Common myeloid progenitor, CD34-positive (primary cell): ENCODE measurements around the gene HMGCS2.

Source experiments
- CTCF ChIA-PET: fragments of 350-600 bp; sonication (Branson Sonifier 250); formaldehyde crosslinking; loops from one replicate; lab custom pipeline; 2021; ENCODE audit warnings: antibody characterized with exemption; lab: Charles Lee
- POLR2A ChIA-PET: fragments of 350-600 bp; sonication (Branson Sonifier 250); formaldehyde crosslinking; loops from one replicate; lab custom pipeline; 2021; ENCODE audit warnings: antibody characterized with exemption; lab: Charles Lee
- DNase-seq, 3 donors: peaks; one replicate each; pipeline versions ENCODE4 v3.0.0 to v3.0.0-alpha.2; 2013
- H3K27ac ChIP-seq, 2 experiments: 1 replicate in 1 of 2; 2 replicates in 1 of 2; pipeline ENCODE4 v1.7.0; 2013; ENCODE audit warnings: inconsistent platforms in 2 of 2, low read length in 2 of 2, mild to moderate bottlenecking in 2 of 2, low read depth in 1 of 2, moderate library complexity in 1 of 2; ENCODE audit not compliant: severe bottlenecking in 2 of 2, insufficient read depth in 1 of 2, poor library complexity in 1 of 2
- H3K27me3 ChIP-seq, 5 experiments: replicated peaks in 2 of 5; 1 replicate in 3 of 5; 2 replicates in 2 of 5; pipeline versions ENCODE4 v1.6.1 to v1.7.0; 2013; ENCODE audit warnings: low read length in 4 of 5, mild to moderate bottlenecking in 2 of 5, moderate library complexity in 2 of 5, inconsistent platforms in 1 of 5; ENCODE audit not compliant: insufficient read depth in 5 of 5, control insufficient read depth in 4 of 5
- H3K36me3 ChIP-seq, 4 experiments: 1 replicate in 2 of 4; 2 replicates in 2 of 4; pipeline versions ENCODE4 v1.6.1 to v1.7.0; 2013; ENCODE audit warnings: low read length in 3 of 4, control low read depth in 1 of 4, mild to moderate bottlenecking in 1 of 4; ENCODE audit not compliant: control insufficient read depth in 4 of 4, insufficient read depth in 4 of 4
- H3K4me1 ChIP-seq, 4 experiments: 1 replicate in 3 of 4; 2 replicates in 1 of 4; pipeline versions ENCODE4 v1.6.1 to v1.7.1; 2013; ENCODE audit warnings: low read length in 3 of 4, mild to moderate bottlenecking in 3 of 4, control low read depth in 1 of 4, inconsistent platforms in 1 of 4, moderate library complexity in 1 of 4; ENCODE audit not compliant: control insufficient read depth in 4 of 4, insufficient read depth in 4 of 4; ENCODE audit errors: control extremely low read depth in 1 of 4
- H3K4me3 ChIP-seq, 7 experiments: 1 replicate in 4 of 7; 2 replicates in 3 of 7; pipeline versions ENCODE4 v1.5.1 to v1.7.0; 2013; ENCODE audit warnings: mild to moderate bottlenecking in 7 of 7, low read length in 6 of 7, moderate library complexity in 6 of 7, inconsistent platforms in 2 of 7, low read depth in 2 of 7, control low read depth in 1 of 7; ENCODE audit not compliant: insufficient read depth in 4 of 7, control insufficient read depth in 1 of 7; ENCODE audit errors: extremely low read depth in 1 of 7
- H3K9me3 ChIP-seq, 5 experiments: 1 replicate in 4 of 5; 2 replicates in 1 of 5; pipeline versions ENCODE4 v1.6.1 to v1.7.1; 2013; ENCODE audit warnings: low read length in 4 of 5, mild to moderate bottlenecking in 2 of 5, inconsistent platforms in 1 of 5, low read depth in 1 of 5, moderate library complexity in 1 of 5; ENCODE audit not compliant: control insufficient read depth in 4 of 5, insufficient read depth in 2 of 5; ENCODE audit errors: control extremely low read depth in 1 of 5
- WGBS: methylation state at CpG from one replicate; pipeline ENCODE4 v1.1.5; 2013; ENCODE audit not compliant: insufficient coverage; 5-methylcytosine and 5-hydroxymethylcytosine counted together

The HMGCS2 gene

DNA sequence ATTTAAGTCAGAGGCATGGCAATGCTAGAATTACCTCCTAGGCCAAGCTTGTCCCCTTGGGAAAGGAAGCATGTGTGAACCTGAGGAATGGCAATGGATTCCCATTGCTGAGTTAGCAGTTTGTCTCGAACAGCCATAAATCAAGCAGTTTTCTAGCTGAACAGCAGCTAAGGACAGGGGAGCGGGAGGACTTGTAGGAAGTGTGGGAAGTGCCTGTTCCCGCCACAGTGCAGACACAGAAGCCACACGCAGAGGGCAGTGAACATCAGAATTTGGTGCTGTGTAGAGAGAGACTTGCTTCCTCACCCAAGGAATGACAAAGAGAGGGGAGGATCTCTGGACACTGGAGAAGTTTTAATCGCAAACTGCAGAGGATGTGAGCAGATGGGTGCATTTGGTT lies 53.2 kb downstream of the HMGCS2 start:
- peaks cover 0 to 17% (median under 1%) of the 10 kb centered on the region in 4 experiments for H3K36me3 ChIP-seq
- H3K27ac ChIP-seq, result no peak overlapping the region
- DNase-seq, result peak in 2 of 3 donors; percentile 36 to 48
- H3K4me3 ChIP-seq, result peak overlapping the region in 2 of 7 experiments; percentile 2 to 26
- H3K4me1 ChIP-seq, result peaks cover 0 to 41% (median 32%) of the 10 kb centered on the region in 4 experiments
- WGBS, result 10% methylated on average over 4 of the region's 5 CpGs
- ChIA-PET POLR2A (no interaction called here), CTCF (interaction anchor here (0.9 to 1.6 kb wide), 4 partner anchors 10 to 101 kb away, joined by 3 to 7 read pairs (median 4); no protein-coding TSS in a partner anchor)
- no peaks in the 10 kb centered on the region for H3K9me3 ChIP-seq
- H3K27me3 ChIP-seq, result no peaks in the 10 kb centered on the region

DNA sequence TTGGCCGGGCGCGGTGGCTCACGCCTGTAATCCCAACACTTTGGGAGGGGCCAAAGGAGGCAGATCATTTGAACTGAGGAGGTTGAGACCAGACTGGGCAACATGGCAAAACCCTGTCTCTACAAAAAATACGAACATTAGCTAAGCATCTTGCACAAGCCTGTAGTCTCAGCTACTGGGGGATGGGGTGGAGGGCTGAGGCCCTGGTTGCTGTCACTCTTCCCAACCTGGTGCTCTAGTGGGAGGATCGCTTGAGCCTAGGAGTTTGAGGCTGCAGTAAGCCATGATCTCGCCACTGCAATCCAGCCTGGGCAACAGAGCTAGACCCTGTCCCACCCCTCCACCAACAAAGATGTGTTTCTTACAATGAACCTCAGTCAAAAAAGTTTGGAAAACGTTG lies 54.1 kb downstream of the HMGCS2 start:
- POLR2A ChIA-PET, result no interaction called here
- CTCF ChIA-PET, result interaction anchor here (1.6 kb wide), 2 partner anchors 11 to 29 kb away, joined by 4 to 7 read pairs; no protein-coding TSS in a partner anchor
- H3K27ac ChIP-seq, result no peak overlapping the region
- H3K4me1 ChIP-seq, result peaks cover 0 to 41% (median 32%) of the 10 kb centered on the region in 4 experiments
- no peaks in the 10 kb centered on the region for H3K27me3 ChIP-seq
- no peak for DNase-seq
- 99% methylated on average over 7 of the region's 8 CpGs for WGBS
- H3K4me3 ChIP-seq, result no peak overlapping the region
- peaks cover 0 to 8% (median under 1%) of the 10 kb centered on the region in 4 experiments for H3K36me3 ChIP-seq
- H3K9me3 ChIP-seq, result no peaks in the 10 kb centered on the region

DNA sequence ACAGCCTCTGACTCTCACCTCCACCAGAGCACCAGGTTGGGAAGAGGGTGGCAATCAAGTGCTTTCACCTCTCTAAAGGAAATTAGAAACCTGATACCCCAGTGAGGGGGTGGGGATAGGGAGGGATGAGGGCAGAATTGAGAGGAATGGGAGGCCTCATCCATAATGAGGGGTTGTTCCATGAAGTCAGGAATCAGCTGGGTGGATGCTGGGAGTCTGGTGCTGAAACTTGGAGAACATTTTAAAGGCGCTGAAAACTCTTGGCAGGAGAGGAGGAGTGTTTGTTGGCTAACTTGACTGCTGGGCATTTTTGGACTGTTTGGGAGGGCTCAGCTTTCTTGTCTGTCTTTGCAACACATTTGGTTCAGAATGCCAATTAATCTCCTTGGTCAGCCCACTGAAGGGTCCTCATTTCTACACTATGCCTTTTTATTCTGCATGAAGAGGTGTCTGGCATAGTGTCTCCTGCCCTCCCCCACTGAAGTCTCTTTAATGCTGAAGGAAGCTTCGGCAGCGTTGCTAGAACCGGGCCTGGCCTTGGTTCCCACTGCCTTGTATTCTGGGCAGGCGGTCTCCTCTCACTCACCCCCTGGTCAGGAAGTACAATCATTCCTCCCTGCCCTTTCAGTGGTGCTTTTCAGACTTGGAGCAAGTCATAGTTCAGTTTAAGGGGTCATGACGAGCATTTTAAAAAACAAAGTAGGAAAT lies 54.8 kb downstream of the HMGCS2 start:
- no peaks in the 10 kb centered on the region for H3K9me3 ChIP-seq
- no peaks in the 10 kb centered on the region for H3K27me3 ChIP-seq
- no peak overlapping the region for H3K27ac ChIP-seq
- POLR2A ChIA-PET, result no interaction called here
- peaks cover 0 to 4% (median 0%) of the 10 kb centered on the region in 4 experiments for H3K36me3 ChIP-seq
- peaks cover 0 to 41% (median 32%) of the 10 kb centered on the region in 4 experiments for H3K4me1 ChIP-seq
- 92% methylated on average over 6 of the region's 6 CpGs for WGBS
- peak overlapping the region in 2 of 7 experiments; percentile 95 to 97 for H3K4me3 ChIP-seq
- no peak for DNase-seq
- CTCF ChIA-PET, result interaction anchor here (0.7 to 1.3 kb wide), 3 partner anchors 14 to 30 kb away, joined by 3 to 5 read pairs (median 4); no protein-coding TSS in a partner anchor

DNA sequence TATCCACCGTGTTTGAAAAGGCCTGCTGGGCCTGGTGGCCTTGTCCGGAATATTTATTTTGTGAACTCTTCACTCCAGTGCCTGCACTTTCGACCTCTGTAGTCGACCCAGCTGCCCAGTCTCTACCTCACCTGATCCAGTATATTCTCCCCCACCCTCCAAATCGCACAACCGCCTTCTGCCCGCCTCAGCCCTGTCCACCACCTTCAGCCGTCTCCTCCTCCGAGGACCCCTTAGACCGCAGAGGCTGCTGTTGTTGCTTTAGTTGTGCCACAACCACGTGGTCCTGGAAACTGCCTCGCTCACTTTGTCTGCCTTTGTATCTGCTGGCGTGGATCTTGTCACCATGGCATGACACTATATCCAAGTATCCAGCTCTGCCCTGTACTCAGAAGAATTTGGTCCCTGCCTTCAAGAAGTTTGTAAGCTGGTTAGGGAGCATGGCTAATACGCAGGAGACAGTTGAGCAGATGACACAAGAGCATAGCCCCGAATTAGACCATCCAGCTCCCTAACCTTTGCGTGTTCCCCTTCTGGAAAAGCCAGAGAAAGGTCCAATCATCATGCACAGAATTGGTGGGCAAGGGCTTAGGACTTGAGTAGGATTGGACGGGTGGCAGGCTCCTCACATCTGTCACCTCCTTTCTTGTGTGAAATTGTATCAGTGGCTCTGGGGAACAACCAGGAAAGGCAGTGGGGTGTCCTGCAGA lies 55.5 kb downstream of the HMGCS2 start:
- ChIA-PET POLR2A (no interaction called here), CTCF (interaction anchor here (0.7 to 1.3 kb wide), 3 partner anchors 15 to 31 kb away, joined by 3 to 5 read pairs (median 4); no protein-coding TSS in a partner anchor)
- H3K4me3 ChIP-seq, result peak overlapping the region in 6 of 7 experiments; percentile 37 to 97 (median 96)
- no peaks in the 10 kb centered on the region for H3K9me3 ChIP-seq
- H3K4me1 ChIP-seq, result peaks cover 0 to 41% (median 32%) of the 10 kb centered on the region in 4 experiments
- H3K27me3 ChIP-seq, result peaks cover 0 to 2% (median 0%) of the 10 kb centered on the region in 5 experiments
- peak in 2 of 3 donors; percentile 29 to 33 for DNase-seq
- peaks cover 0 to 4% (median 0%) of the 10 kb centered on the region in 4 experiments for H3K36me3 ChIP-seq
- H3K27ac ChIP-seq, result peak overlapping the region in 1 of 2 experiments; percentile 69
- 67% methylated on average over 10 of the region's 17 CpGs for WGBS

DNA sequence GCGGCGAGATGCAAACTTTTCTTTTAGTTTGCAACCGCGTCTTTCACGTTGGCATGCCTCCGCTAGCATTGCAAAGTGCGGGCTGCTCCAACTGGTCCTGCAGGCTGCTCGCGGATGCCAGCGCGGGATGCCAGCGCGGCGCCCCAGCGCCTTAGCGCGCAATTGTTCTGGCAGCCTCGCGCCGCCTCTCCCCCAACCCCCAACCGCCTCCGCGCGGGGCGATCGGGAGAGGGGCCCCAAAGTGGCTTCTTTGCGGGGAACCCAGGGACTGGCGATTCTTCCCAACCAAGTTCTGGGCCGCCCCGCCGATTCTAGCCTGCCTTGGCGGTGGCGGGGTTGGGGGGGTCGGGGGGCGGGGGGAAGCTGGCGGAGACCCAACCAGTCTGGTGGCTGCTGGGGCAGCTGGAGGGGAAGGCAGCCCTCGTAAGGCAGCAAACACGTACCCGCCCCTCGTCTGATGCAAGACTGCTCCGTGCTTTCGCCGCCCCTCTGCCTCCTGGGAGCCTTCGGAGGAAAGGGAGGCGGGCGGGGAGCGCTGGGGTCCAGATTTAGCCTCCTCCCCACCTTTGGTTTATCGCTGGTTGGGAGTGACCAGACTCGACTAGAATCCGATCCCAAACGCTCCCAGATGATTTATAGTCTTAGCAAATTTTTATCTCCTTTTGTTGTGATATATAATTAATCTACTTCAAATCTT lies 56.2 kb downstream of the HMGCS2 start:
- H3K4me1 ChIP-seq, result peaks cover 0 to 41% (median 32%) of the 10 kb centered on the region in 4 experiments
- DNase-seq, result peak; percentile 79 to 91 (median 89)
- peak overlapping the region; percentile 81 to 97 (median 95) for H3K4me3 ChIP-seq
- H3K36me3 ChIP-seq, result peaks cover 0 to 4% (median 0%) of the 10 kb centered on the region in 4 experiments
- peak overlapping the region in 1 of 2 experiments; percentile 72 for H3K27ac ChIP-seq
- H3K27me3 ChIP-seq, result peaks cover 0 to 2% (median 0%) of the 10 kb centered on the region in 5 experiments
- CTCF ChIA-PET, result interaction anchor here (0.8 to 1.6 kb wide), 5 partner anchors 16 to 33 kb away, joined by 3 to 5 read pairs (median 4); no protein-coding TSS in a partner anchor
- POLR2A ChIA-PET, result no interaction called here
- WGBS, result under 1% methylated on average over 27 of the region's 51 CpGs
- H3K9me3 ChIP-seq, result no peaks in the 10 kb centered on the region

DNA sequence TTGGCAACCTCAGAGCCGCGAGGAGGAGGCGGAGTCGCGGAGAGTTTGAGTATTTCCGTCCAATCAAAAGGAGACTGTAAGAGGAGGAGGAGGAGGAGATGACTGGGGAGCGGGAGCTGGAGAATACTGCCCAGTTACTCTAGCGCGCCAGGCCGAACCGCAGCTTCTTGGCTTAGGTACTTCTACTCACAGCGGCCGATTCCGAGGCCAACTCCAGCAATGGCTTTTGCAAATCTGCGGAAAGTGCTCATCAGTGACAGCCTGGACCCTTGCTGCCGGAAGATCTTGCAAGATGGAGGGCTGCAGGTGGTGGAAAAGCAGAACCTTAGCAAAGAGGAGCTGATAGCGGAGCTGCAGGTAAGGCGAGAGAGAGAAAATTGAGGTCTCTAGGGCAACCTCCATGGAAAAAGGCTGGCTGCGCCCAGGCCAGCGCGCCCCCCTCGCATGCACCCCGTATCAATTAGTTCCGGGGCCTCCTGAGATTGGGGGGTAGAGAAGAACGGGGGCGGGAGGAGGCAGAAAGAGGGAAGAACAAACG lies 56.8 kb downstream of the HMGCS2 start, which contains the start of gene PHGDH:
TSS of gene PHGDH (plus strand) at position 131 of the 538 bp plus-strand sequence. CDS start at position 220, 89 bp downstream.
- Histone ChIP-seq H3K27me3 (peaks cover 0 to 2% (median 0%) of the 10 kb centered on the region in 5 experiments), H3K4me3 (peak within 1 kb of the TSS; percentile 81 to 97 (median 95)), H3K27ac (peak within 1 kb of the TSS in 1 of 2 experiments; percentile 72), H3K4me1 (peaks cover 0 to 41% (median 32%) of the 10 kb centered on the region in 4 experiments), H3K36me3 (peaks cover 0 to 4% (median 0%) of the 10 kb centered on the region in 4 experiments), H3K9me3 (no peaks in the 10 kb centered on the region)
- WGBS, result 0% methylated on average over 18 of the region's 27 CpGs
- DNase-seq, result peak; percentile 72 to 88 (median 86)
- ChIA-PET CTCF (interaction anchor here (0.8 to 1.6 kb wide), 5 partner anchors 15 to 36 kb away, joined by 3 to 5 read pairs (median 3); no protein-coding TSS in a partner anchor), POLR2A (no interaction called here)
